HG03565 (cell line): ENCODE measurements around the gene IKBKE.
"Not testable (repeated sequence)": the region's sequence is repeated elsewhere in the genome, so short reads cannot be mapped to it uniquely, and the experiment has no call there.

Source experiments
- ATAC-seq: cut with Tn5 transposase; IDR thresholded peaks from one replicate; pipeline ENCODE4 v1.9.1; 2021; ENCODE audit warnings: mild to moderate bottlenecking, moderate library complexity; ENCODE audit not compliant: unreplicated experiment

The IKBKE gene

DNA sequence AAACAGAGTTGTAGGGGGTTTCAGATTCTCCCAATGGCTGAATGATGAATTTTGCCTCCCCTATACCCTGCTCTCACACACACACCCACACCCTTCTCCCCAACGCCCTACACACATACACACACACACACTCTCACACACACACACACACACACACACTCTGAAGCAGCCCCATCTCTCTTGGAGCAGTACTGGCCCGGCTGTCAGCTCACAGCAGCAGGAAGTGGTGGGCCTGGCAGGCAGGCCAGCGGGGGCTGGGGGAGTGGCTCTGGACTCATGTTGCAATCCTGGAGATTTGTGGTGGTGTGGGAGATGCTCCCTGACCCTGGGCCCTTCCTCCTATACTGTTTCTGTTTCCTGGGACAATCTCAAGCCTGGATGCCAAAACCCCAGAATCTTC lies 2.2 kb downstream of the IKBKE start:
- no peak for ATAC-seq

- no peak for ATAC-seq
Measured at GRCh38 chr1:206472886-206473285, 2.6 kb downstream of the IKBKE start.

GRCh38 chr1:206476058-206476457 lies 5.8 kb downstream of the IKBKE start:
- ATAC-seq = no peak

DNA sequence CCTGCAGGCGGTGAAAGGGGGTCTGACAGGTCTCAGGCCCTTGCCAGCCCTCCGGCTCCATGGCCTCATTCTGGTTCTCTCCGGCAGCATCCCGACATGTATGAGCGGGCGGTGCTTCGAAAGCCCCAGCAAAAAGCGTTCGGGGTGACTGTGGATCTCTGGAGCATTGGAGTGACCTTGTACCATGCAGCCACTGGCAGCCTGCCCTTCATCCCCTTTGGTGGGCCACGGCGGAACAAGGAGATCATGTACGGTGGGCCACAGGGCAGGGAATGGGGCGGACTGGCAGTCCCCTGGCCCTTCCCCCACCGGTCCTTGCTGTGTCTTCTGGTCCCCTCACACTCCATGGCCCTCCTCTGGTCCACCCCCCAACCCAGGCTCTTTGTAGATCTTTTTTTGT lies 6.3 kb downstream of the IKBKE start:
- ATAC-seq = no peak

DNA sequence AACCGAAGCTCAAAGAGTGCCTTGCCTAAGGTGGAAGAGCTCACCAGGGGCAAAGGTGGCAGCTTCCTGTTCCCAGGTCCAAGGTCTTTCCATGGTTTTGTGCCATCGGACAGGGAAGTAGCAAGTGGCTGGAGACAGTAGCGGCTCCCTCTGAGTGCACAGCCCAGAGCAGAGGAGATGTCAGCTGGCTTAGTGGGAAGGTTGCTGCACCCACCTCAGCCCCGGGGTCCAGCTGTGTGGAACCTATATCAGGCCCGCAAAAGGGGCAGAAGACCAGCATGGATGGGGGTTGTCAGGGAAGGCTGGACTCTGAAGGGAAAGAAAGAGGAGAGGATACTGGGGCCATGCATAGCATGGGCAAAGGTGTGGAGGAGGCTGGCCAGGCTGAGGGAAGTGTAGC lies 6.8 kb downstream of the IKBKE start:
- no peak for ATAC-seq

DNA sequence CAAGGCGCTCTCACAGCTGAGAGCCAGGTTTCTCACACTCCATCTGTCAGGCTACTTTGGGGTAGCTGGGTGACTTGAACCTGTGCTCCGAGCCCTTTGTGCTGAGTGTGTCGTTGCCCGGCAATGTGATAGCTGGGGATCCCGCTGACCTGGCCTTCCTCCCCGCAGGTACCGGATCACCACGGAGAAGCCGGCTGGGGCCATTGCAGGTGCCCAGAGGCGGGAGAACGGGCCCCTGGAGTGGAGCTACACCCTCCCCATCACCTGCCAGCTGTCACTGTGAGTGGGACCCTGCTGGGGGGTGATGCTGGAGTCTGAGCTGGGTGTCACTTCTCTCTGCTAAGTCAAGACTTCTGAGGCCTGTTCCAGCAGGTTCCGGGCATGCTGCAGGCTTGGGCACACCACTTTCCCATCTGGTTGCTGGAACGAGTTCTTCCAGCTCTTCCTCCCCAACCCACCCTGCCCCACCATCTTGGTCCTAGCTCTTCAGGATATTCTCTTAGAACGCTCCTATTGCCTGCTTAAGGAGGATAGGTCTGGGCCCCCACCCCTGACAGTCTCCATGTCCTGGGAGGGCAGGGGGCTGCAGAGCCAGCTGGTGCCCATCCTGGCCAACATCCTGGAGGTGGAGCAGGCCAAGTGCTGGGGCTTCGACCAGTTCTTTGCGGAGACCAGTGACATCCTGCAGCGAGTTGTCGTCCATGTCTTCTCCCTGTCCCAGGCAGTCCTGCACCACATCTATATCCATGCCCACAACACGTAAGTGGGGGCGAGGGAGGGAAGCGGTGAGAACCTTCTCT lies 7.5 kb downstream of the IKBKE start:
- no peak for ATAC-seq

DNA sequence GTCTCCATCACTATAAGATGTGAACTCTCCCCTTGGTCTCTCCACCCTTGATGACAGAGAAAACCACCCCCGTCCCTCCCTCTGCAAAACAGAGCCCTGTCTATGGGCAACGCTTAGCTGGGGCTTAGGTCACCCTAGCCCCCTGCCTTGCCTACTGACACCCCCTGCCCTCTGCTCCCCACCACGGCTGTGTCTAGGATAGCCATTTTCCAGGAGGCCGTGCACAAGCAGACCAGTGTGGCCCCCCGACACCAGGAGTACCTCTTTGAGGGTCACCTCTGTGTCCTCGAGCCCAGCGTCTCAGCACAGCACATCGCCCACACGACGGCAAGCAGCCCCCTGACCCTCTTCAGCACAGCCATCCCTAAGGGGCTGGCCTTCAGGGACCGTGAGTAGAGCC lies 8.5 kb downstream of the IKBKE start:
- ATAC-seq = no peak

GRCh38 chr1:206479183-206480125 lies 9.2 kb downstream of the IKBKE start:
- ATAC-seq = no peak

- ATAC-seq = no peak
Measured at GRCh38 chr1:206480211-206480610, 9.9 kb downstream of the IKBKE start.

DNA sequence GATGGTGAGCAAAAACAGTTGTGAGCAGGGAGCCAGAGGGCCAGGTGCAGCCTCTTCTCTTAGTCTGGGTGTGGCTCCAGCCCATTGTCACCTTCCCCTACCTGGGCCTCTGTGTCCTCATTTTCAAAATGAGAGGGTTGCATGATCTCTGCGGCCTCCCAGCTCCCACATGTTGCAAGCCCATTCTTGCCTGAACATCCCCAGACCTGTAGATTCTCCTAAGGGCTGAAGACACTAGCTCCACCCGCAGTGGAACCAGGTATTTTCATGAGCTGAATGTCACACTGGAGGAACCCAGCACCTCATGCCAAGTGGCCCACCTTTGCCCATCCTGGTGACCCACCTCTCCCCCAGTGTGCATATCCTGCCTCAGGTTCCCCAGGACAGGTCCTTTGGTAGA lies 12.3 kb downstream of the IKBKE start:
- ATAC-seq = no peak

DNA sequence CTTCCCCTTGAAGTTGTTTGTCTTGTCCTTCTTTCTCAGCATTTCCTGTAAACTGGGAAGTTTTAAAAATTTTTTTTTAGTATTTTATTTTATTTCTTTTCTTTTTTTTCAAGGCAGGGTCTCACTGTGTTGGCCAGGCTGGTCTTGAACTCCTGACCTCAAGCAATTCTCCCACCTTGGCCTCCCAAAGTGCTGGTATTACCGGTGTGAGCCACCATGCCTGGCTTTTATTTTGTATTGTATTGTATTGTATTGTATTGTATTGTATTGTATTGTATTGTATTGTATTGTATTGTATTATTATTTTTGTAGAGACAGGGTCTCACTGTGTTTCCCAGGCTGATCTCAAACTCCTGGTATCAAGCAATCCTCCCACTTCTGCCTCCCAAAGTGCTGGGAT lies 13.6 kb downstream of the IKBKE start:
- ATAC-seq = not testable (repeated sequence)

DNA sequence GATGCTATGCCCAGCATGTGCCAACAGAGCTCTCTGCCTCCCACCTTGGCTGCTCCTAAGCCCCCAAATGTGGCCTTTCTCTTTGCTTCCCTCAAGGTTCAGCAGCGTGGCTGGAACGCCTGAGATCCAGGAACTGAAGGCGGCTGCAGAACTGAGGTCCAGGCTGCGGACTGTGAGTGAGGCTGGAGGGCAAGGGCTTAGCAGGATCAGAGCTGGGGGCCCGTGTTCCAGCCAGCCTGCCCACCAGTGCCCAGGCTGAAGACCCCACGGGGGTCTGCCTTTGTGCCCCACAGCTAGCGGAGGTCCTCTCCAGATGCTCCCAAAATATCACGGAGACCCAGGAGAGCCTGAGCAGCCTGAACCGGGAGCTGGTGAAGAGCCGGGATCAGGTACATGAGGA lies 14.6 kb downstream of the IKBKE start:
- no peak for ATAC-seq

GRCh38 chr1:206486995-206487788 lies 16.9 kb downstream of the IKBKE start:
- no peak for ATAC-seq

GRCh38 chr1:206487970-206488369 lies 17.7 kb downstream of the IKBKE start:
- ATAC-seq = no peak

DNA sequence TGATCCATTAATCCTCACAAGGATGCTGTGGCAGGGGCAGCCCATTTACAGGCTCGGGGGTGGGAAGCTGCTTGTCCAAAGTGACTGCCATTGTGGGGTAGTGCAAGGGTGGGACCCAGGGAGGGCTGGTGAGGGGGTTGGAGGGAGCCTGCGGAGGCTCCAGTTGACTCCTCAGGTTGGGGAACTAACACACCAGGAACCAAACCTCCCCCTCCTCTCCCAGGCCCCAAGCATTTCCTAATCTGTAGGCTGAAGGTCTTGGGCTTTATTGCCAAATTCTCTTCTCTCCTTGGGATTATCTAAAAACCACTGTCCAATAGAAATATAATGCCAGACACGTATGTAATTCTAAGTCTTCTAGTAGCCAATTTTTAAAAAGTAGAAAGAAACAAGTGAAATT lies 18.2 kb downstream of the IKBKE start:
- no peak for ATAC-seq

DNA sequence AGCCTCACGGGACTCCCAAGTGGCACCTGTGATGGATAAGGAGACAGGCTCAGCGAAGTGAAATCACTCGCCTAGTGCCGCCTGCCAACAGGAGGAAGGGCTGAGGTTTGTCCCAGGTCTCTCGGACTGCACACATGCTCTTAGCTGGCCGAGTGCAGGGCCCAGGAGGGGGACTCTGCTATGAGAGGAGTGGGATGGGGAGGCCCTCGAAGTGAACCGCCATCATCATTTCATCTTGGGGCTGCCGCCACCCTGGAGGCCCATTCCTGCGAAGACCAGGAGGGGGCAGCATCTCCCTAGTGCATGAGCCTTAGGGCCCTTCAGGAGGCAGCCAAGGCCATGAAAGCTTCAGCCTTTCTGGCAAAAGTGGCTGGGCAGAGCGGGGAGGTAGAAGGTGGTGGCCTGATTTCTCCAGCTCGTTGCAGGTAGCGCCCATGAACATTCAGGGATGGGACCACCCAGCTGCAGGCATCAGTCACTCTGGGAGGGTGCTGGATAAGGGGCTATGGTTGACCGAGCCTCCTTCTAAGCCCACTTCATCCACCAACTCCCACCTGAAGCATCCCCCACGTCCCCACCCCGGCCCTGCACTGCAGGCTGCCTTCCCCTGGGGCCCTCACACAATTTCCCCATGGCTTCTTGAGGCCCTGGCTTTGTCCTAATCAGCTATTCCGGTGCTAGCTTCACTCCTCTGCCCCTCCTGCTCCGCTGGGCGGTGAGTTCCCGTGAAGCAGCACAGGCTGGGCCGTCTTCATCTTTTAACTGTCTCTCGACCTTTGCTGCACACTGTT lies 19.9 kb downstream of the IKBKE start:
- ATAC-seq = no peak

DNA sequence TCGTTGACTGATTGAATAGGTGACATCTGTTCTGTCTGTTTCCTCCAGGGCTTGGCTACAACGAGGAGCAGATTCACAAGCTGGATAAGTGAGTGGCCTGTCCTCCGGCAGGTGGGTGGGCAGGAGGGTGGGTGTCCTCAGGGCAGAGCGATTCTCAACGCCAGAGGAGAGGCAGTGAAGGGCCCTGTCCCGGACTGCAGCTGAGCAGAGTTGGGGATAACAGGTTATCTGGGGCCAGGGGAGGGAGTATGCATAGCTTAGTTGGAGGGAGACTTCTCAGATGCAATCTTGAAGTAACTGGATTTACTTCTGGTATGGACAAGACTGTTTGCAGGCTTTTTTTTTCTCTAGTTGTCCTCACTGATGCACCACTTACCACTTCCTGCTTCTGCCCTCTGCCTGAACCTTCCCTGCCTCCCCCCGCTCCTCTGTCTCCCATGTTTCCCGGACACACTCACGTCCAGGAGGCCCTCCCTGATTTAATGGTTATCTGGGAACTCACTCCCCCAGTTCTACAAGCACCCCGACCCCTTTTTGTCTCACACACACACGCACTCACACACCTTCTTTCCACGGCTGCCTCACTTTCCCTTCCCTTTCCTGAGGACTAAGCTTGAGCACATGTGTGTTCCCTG lies 20.6 kb downstream of the IKBKE start:
- ATAC-seq = no peak

DNA sequence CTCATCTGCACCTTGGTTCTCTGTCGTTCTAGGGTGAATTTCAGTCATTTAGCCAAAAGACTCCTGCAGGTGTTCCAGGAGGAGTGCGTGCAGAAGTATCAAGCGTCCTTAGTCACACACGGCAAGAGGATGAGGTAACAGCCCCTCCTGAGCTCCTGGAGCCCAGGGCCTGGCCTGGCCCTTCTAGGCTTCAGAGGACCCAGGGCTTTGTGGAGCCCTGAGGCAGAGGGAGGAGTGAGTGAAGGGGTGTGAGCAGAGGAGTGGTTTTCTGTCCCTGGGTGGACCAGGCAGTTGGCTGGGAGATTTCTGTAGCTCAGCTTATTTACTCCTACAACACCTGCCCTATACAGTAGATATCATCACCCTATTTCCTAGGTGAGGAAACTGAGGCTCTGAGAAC lies 21.3 kb downstream of the IKBKE start:
- ATAC-seq = no peak

DNA sequence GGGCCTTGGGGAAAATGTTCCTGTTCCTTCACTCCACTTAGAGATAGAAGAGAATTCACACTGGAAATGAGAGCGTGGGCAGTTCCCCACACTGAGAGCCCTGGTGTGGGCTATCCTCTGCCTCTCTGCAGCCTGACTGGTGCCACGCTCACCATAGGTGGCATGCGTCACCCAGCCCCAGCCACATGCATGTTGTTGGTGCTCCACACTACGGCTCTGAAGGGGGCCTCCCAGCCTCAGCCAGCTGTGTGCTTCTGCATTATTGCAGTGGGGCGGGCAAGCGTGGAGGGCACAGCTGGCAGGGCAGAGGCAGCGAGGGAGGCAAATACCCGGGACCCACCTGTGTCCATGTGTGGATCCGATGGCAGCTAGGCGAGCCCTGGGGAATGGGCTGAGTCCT lies 22.3 kb downstream of the IKBKE start:
- no peak for ATAC-seq

- ATAC-seq = no peak
Measured at GRCh38 chr1:206493279-206493678, 23.0 kb downstream of the IKBKE start.
